SK-N-SH (cell line): ENCODE results near the gene GPR158. TPM values are rescaled to one million over a fixed set of nuclear protein-coding genes. Genes with fewer than 3 reads are reported as not detected.

Experiments used
- CTCF ChIA-PET: fragments of 300-600, 350-600 bp; formaldehyde crosslinking; extraction: SDS; loops from one replicate; lab custom pipeline; 2021; lab: Yijun Ruan, JAX
- POLR2A ChIA-PET: fragments of 350-600 bp; sonication (Branson Sonifier 250); formaldehyde crosslinking; extraction: SDS; loops from one replicate; lab custom pipeline; 2020; ENCODE audit warnings: antibody characterized with exemption, inconsistent platforms; lab: Yijun Ruan, JAX
- DNase-seq: peaks from one replicate; pipeline ENCODE4 v3.0.0; 2012
- H2AFZ ChIP-seq: fragments of 200-600 bp; sonication (generic); 2 replicates; pipeline ENCODE4 v1.8.1; 2016; ENCODE audit warnings: antibody characterized with exemption, mild to moderate bottlenecking, low read depth
- H3F3A ChIP-seq: fragments of 200-600 bp; sonication (generic); replicated peaks from 2 replicates; pipeline ENCODE3; 2016; ENCODE audit warnings: antibody characterized with exemption, mild to moderate bottlenecking; ENCODE audit not compliant: insufficient read depth
- H3K27ac ChIP-seq, 2 experiments: fragments of 200-500 bp in 1 of 2; fragments of 200-600 bp in 1 of 2; sonication (Bioruptor generic) in 1 of 2; sonication (generic), shearing (Covaris generic) in 1 of 2; 2 replicates each; pipeline versions ENCODE4 v1.5.1 to v1.6.1; 2014 to 2016; ENCODE audit warnings: low read depth in 2 of 2, inconsistent platforms in 1 of 2, low read length in 1 of 2, mild to moderate bottlenecking in 1 of 2, mixed read lengths in 1 of 2
- H3K27me3 ChIP-seq: fragments of 200-600 bp; sonication (generic), shearing (Covaris generic); 2 replicates; pipeline ENCODE4 v1.6.1; 2016; ENCODE audit warnings: mixed run types; ENCODE audit not compliant: insufficient read depth
- H3K36me3 ChIP-seq, 2 experiments: fragments of 200-500 bp in 1 of 2; fragments of 200-600 bp in 1 of 2; sonication (Bioruptor generic) in 1 of 2; sonication (generic) in 1 of 2; replicated peaks in 1 of 2; 2 replicates each; pipeline versions ENCODE3 to v1.5.1; 2014 to 2016; ENCODE audit warnings: low read length in 1 of 2, mild to moderate bottlenecking in 1 of 2; ENCODE audit not compliant: insufficient read depth in 2 of 2, control insufficient read depth in 1 of 2
- H3K4me1 ChIP-seq, 2 experiments: fragments of 200-500 bp in 1 of 2; fragments of 200-600 bp in 1 of 2; sonication (Bioruptor generic) in 1 of 2; sonication (generic), shearing (Covaris generic) in 1 of 2; 2 replicates each; pipeline versions ENCODE4 v1.5.1 to v1.6.1; 2014 to 2016; ENCODE audit warnings: low read depth in 1 of 2, low read length in 1 of 2, mixed run types in 1 of 2; ENCODE audit not compliant: insufficient read depth in 2 of 2, control insufficient read depth in 1 of 2
- H3K4me2 ChIP-seq: fragments of 200-600 bp; sonication (generic), shearing (Covaris generic); 2 replicates; pipeline ENCODE4 v1.6.1; 2017; ENCODE audit warnings: mixed run types
- H3K4me3 ChIP-seq, 2 experiments: fragments of 200-500 bp in 1 of 2; fragments of 200-600 bp in 1 of 2; sonication (Bioruptor generic) in 1 of 2; sonication (generic), shearing (Covaris generic) in 1 of 2; 2 replicates each; pipeline versions ENCODE4 v1.5.1 to v1.8.1; 2014 to 2016; ENCODE audit warnings: low read depth in 2 of 2, inconsistent platforms in 1 of 2, low read length in 1 of 2, mild to moderate bottlenecking in 1 of 2, mixed read lengths in 1 of 2, moderate library complexity in 1 of 2
- H3K79me2 ChIP-seq: fragments of 200-600 bp; sonication (generic); 2 replicates; pipeline ENCODE4 v1.8.1; 2017; ENCODE audit warnings: mild to moderate bottlenecking; ENCODE audit not compliant: insufficient read depth
- H3K9ac ChIP-seq: fragments of 200-600 bp; sonication (generic); 2 replicates; pipeline ENCODE4 v1.6.1; 2017; ENCODE audit warnings: mixed run types
- H3K9me2 ChIP-seq: fragments of 200-600 bp; sonication (generic); 2 replicates; pipeline ENCODE4 v1.6.1; 2017; ENCODE audit warnings: mixed run types
- H3K9me3 ChIP-seq: fragments of 200-600 bp; sonication (generic); 2 replicates; pipeline ENCODE4 v1.6.1; 2017; ENCODE audit warnings: mixed run types, mild to moderate bottlenecking, moderate library complexity
- H4K20me1 ChIP-seq: fragments of 200-600 bp; sonication (generic); 2 replicates; pipeline ENCODE4 v1.6.1; 2017; ENCODE audit warnings: mild to moderate bottlenecking, mixed run types; ENCODE audit not compliant: insufficient read depth
- CHD2 ChIP-seq: fragments of 150-350 bp; IDR thresholded peaks from 2 replicates; pipeline ENCODE4 v1.6.1; 2018; ENCODE audit warnings: low read length; ENCODE audit not compliant: partially characterized antibody
- ELF1 ChIP-seq: IDR thresholded peaks from 2 replicates; pipeline ENCODE4 v1.4.0; 2012
- EP300 ChIP-seq, 2 experiments: IDR thresholded peaks; 2 replicates each; pipeline versions ENCODE4 v1.4.0 to v1.6.1; 2012; ENCODE audit warnings: borderline replicate concordance in 1 of 2, low read depth in 1 of 2, low read length in 1 of 2
- EZH2phosphoT487 ChIP-seq: fragments of 200-600 bp; sonication (generic); IDR thresholded peaks from 2 replicates; pipeline ENCODE4 v1.6.1; 2017; ENCODE audit warnings: low read depth, mixed run types, mild to moderate bottlenecking, antibody characterized with exemption, moderate library complexity, borderline replicate concordance
- FOSL2 ChIP-seq: IDR thresholded peaks from 2 replicates; pipeline ENCODE4 v1.4.0; 2012; ENCODE audit warnings: low read depth, mild to moderate bottlenecking, moderate library complexity, borderline replicate concordance
- FOXM1 ChIP-seq: IDR thresholded peaks from 2 replicates; pipeline ENCODE4 v1.4.0; 2012; ENCODE audit warnings: low read depth, mild to moderate bottlenecking
- GABPA ChIP-seq: IDR thresholded peaks from 2 replicates; pipeline ENCODE4 v1.4.0; 2012; ENCODE audit warnings: low read depth, mild to moderate bottlenecking
- GATA2 ChIP-seq: sonication (generic); formaldehyde crosslinking; IDR thresholded peaks from 2 replicates; pipeline ENCODE4 v1.5.0; 2020; ENCODE audit warnings: mild to moderate bottlenecking, missing genetic modification reagents
- IRF3 ChIP-seq: fragments of 150-350 bp; IDR thresholded peaks from 2 replicates; pipeline ENCODE4 v1.6.1; 2016; ENCODE audit warnings: mild to moderate bottlenecking, low read depth, low read length
- JUND ChIP-seq: IDR thresholded peaks from 2 replicates; pipeline ENCODE4 v1.4.0; 2012
- MAX ChIP-seq: IDR thresholded peaks from 2 replicates; pipeline ENCODE4 v1.4.0; 2012; ENCODE audit warnings: low read depth
- MEF2A ChIP-seq: IDR thresholded peaks from 2 replicates; pipeline ENCODE4 v1.4.0; 2012; ENCODE audit warnings: low read depth, borderline replicate concordance
- NFIC ChIP-seq: IDR thresholded peaks from 2 replicates; pipeline ENCODE4 v1.4.0; 2012; ENCODE audit warnings: borderline replicate concordance
- NRF1 ChIP-seq: IDR thresholded peaks from 2 replicates; pipeline ENCODE4 v1.6.1; 2012; ENCODE audit warnings: low read depth, mild to moderate bottlenecking, low read length
- PBX3 ChIP-seq: IDR thresholded peaks from 2 replicates; pipeline ENCODE4; 2012
- RAD21 ChIP-seq: IDR thresholded peaks from 2 replicates; pipeline ENCODE4 v1.6.1; 2012; ENCODE audit warnings: mild to moderate bottlenecking, low read length
- RCOR1 ChIP-seq: fragments of 150-350 bp; IDR thresholded peaks from 2 replicates; pipeline ENCODE4 v1.6.1; 2017; ENCODE audit warnings: antibody characterized with exemption, low read length
- RFX5 ChIP-seq: IDR thresholded peaks from 2 replicates; pipeline ENCODE4 v1.6.1; 2012; ENCODE audit warnings: mild to moderate bottlenecking, improper control_type of control experiment, low read length
- SMC3 ChIP-seq: IDR thresholded peaks from 2 replicates; pipeline ENCODE4 v1.6.1; 2012; ENCODE audit warnings: low read depth, low read length, improper control_type of control experiment
- TCF12 ChIP-seq: IDR thresholded peaks from 2 replicates; pipeline ENCODE4 v1.4.0; 2012
- TEAD4 ChIP-seq: IDR thresholded peaks from 2 replicates; pipeline ENCODE4 v1.4.0; 2012; ENCODE audit warnings: mild to moderate bottlenecking, borderline replicate concordance; ENCODE audit not compliant: insufficient read depth
- USF1 ChIP-seq: IDR thresholded peaks from 2 replicates; pipeline ENCODE4 v1.4.0; 2012; ENCODE audit warnings: low read depth, borderline replicate concordance
- USF2 ChIP-seq: fragments of 150-350 bp; IDR thresholded peaks from 2 replicates; pipeline ENCODE4 v1.6.1; 2017; ENCODE audit warnings: antibody characterized with exemption, low read length, low read depth, borderline replicate concordance
- YY1 ChIP-seq: IDR thresholded peaks from 2 replicates; pipeline ENCODE4 v1.4.0; 2012; ENCODE audit warnings: low read depth, mild to moderate bottlenecking
- WGBS: methylation state at CpG from one replicate; pipeline ENCODE4 v1.1.6; 2017; ENCODE audit warnings: low lambda C conversion rate; 5-methylcytosine and 5-hydroxymethylcytosine counted together
- polyA plus RNA-seq, 3 experiments: library from polyadenylated mRNA; depleted of rRNA; stranded (reverse); fragments of >200 nt; gene quantifications; 2 replicates each; pipeline ENCODE4 v1.2.3, GENCODE V29; 2012

The GPR158 gene
- polyA plus RNA-seq, 1 of the 3 experiments (the other 2 are of a cell fraction), result not detected

GRCh38 chr10:25285809-25286208 lies 111.0 kb downstream of the GPR158 start:
- H4K20me1 ChIP-seq, result no peaks in the 10 kb centered on the region
- H3F3A ChIP-seq, result no peaks in the 10 kb centered on the region
- no peak overlapping the region for H3K9ac ChIP-seq
- H3K4me3 ChIP-seq, result no peak overlapping the region
- H3K9me3 ChIP-seq, result 0 out of 2 replicates have a peak, but pooled peaks cover 6% of the 10 kb centered on the region
- 15% methylated on average over 2 of the region's 2 CpGs for whole genome bisulfite sequencing
- DNase-seq, result no peak
- POLR2A ChIA-PET, result no interaction called here
- H3K4me2 ChIP-seq, result no peak overlapping the region
- H3K27ac ChIP-seq, result no peak overlapping the region
- H3K79me2 ChIP-seq, result no peaks in the 10 kb centered on the region
- no peaks in the 10 kb centered on the region for H3K9me2 ChIP-seq
- H3K27me3 ChIP-seq, result no peaks in the 10 kb centered on the region
- H2AFZ ChIP-seq, result no peak overlapping the region
- H3K4me1 ChIP-seq, result no peaks in the 10 kb centered on the region
- no peaks in the 10 kb centered on the region for H3K36me3 ChIP-seq
- TF ChIP-seq NRF1, result no peak
- TF ChIP-seq JUND, result no peak
- TF ChIP-seq GATA2, result no peak
- no peak for TF ChIP-seq SMC3
- no peak for TF ChIP-seq FOSL2
- TF ChIP-seq USF1, result no peak
- TF ChIP-seq NFIC, result no peak
- TF ChIP-seq EP300 (IDR thresholded peaks at IDR 0.05; ENCODE audit: borderline replicate concordance in 1 of 2, low read depth in 1 of 2, low read length in 1 of 2), result no peak
- no peak for TF ChIP-seq EZH2phosphoT487
- no peak for TF ChIP-seq MAX
- TF ChIP-seq USF2, result no peak
- TF ChIP-seq TCF12, result no peak
- no peak for TF ChIP-seq YY1
- no peak for TF ChIP-seq TEAD4
- no peak for TF ChIP-seq RCOR1
- TF ChIP-seq, all 33 proteins: peak for 0
- CTCF ChIA-PET, result no interaction called here

GRCh38 chr10:25288181-25288580 lies 113.4 kb downstream of the GPR158 start:
- POLR2A ChIA-PET, result no interaction called here
- TF ChIP-seq CHD2 (no peak), RFX5 (no peak), JUND (no peak), MEF2A (no peak), PBX3 (no peak), TEAD4 (no peak), GABPA (no peak), RAD21 (no peak), USF2 (no peak), TCF12 (no peak), NFIC (no peak), EP300 (IDR thresholded peaks at IDR 0.05; ENCODE audit: borderline replicate concordance in 1 of 2, low read depth in 1 of 2, low read length in 1 of 2) (no peak), FOSL2 (no peak), ELF1 (no peak), FOXM1 (no peak), IRF3 (no peak), USF1 (no peak), SMC3 (no peak)
- Histone ChIP-seq H3K36me3 (no peaks in the 10 kb centered on the region), H3K9me2 (no peaks in the 10 kb centered on the region), H3K9ac (no peak overlapping the region), H3K4me3 (no peak overlapping the region), H3K4me1 (no peaks in the 10 kb centered on the region), H2AFZ (no peak overlapping the region), H3K4me2 (no peak overlapping the region), H3K27ac (no peak overlapping the region), H3K9me3 (0 out of 2 replicates have a peak, but pooled peaks cover 6% of the 10 kb centered on the region), H3K27me3 (no peaks in the 10 kb centered on the region), H3K79me2 (no peaks in the 10 kb centered on the region), H4K20me1 (no peaks in the 10 kb centered on the region), H3F3A (no peaks in the 10 kb centered on the region)
- 6% methylated on average over 1 of the region's 1 CpG for WGBS
- DNase-seq, result no peak
- CTCF ChIA-PET, result no interaction called here
